COR-L47 (cell line): Measurements from ENCODE around the gene GABRD.
"Not testable (repeated sequence)": the region's sequence is repeated elsewhere in the genome, so short reads cannot be mapped to it uniquely, and the experiment has no call there.

Source experiments
- DNase-seq: peaks from one replicate; lab custom pipeline; 2025; lab: John Stamatoyannopoulos, UW

The GABRD gene, protein sequence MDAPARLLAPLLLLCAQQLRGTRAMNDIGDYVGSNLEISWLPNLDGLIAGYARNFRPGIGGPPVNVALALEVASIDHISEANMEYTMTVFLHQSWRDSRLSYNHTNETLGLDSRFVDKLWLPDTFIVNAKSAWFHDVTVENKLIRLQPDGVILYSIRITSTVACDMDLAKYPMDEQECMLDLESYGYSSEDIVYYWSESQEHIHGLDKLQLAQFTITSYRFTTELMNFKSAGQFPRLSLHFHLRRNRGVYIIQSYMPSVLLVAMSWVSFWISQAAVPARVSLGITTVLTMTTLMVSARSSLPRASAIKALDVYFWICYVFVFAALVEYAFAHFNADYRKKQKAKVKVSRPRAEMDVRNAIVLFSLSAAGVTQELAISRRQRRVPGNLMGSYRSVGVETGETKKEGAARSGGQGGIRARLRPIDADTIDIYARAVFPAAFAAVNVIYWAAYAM

GRCh38 chr1:2019172-2019543 is at the start of gene GABRD:
GABRD (plus strand) TSS chr1:2019345; CDS start chr1:2019424, 79 bp downstream.
- DNase-seq = no peak

DNA sequence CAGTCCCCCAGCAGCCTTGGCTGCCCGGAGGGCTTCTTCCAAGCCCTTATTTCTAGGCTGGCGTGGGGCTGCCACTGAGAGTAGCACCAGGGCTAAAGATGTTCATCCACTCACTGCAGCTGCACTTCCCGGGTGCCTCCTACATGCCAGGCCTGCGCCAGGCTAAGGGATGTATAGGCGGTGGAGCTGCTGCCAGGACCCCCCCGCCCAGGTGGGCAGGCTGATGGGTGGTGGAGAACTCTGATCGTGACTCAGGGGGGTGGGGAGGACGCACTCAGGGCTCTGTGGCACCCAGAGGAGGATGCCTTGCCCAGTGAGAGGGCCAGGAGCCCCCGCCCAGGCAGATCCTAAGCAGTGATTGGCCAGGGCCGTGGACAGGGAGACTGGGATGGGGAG is 49.6 kb upstream of the GABRD start:
- DNase-seq = no peak

- no peak for DNase-seq
Observed at GRCh38 chr1:1969953-1970716, 49.0 kb upstream of the GABRD start.

GRCh38 chr1:1971017-1971416 is 48.1 kb upstream of the GABRD start:
- DNase-seq = no peak

GRCh38 chr1:1971688-1972087 is 47.5 kb upstream of the GABRD start:
- DNase-seq = no peak

- DNase-seq = no peak
Observed at GRCh38 chr1:1972976-1973715, 46.0 kb upstream of the GABRD start.

- no peak for DNase-seq
Observed at GRCh38 chr1:1973716-1974642, 45.2 kb upstream of the GABRD start.

DNA sequence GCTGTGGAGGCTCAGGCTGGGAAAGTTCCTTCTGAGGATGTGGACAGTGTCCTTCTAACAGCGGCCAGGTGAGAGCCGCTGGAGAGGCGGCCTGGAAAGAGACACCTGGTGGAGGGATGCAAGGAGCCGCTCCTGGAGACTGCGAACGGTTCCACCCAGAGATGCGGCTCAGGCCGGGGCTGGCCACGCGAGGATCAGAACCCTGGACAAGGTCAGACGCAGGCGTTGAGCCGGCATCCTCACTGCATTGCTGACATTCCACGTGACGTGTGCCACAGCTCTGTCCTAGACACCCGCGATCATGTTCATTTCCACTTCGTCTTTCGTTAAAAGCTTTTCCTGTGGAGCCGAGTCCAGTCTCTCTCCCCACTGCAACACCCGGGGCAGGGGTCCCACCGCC is 44.3 kb upstream of the GABRD start:
- no peak for DNase-seq

DNA sequence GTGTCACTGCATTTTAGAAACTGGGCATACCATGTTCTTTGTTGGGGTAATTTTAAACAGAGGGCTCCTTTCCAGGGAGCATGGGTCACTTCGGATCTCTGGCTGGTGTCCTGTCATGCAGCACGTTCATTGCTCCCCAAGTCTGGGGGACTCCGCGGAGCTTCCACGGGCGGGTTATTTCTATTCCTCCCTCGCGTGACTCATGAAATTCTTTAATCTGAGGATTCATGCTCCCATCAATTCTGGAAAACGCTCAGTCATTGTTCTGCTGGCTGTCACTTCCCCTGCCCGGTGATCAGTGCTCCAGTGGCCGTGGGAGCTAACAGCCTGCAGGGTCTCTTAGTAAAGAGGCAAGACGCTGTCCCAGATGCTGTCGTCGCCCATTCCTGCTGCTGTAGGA is 43.6 kb upstream of the GABRD start:
- no peak for DNase-seq

GRCh38 chr1:1976031-1976430 is 43.1 kb upstream of the GABRD start:
- DNase-seq = no peak

DNA sequence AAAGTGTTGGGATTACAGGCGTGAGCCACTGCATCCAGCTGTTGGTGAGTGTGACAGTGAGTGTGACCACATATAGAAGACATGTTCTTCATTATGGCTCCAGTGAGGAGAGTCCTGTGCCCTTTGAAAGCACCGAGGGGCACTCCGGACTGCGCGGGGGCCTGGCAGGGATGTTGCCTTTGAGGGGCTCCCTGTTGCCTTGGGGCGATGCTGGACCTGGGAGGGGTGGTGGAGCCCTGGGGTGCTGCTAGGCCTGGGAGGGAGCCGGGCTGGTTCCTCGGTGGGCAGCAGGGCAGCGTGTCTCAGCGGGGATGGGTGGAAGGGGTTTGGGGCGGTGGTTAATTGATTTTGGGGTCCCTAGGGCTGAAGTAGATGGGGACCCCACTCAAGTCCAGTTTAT is 41.0 kb upstream of the GABRD start:
- DNase-seq = no peak

GRCh38 chr1:1978690-1979481 is 40.3 kb upstream of the GABRD start:
- DNase-seq = not testable (repeated sequence)

GRCh38 chr1:1979482-1980165 is 39.5 kb upstream of the GABRD start:
- no peak for DNase-seq

GRCh38 chr1:1980467-1981141 is 38.5 kb upstream of the GABRD start:
- DNase-seq = no peak

DNA sequence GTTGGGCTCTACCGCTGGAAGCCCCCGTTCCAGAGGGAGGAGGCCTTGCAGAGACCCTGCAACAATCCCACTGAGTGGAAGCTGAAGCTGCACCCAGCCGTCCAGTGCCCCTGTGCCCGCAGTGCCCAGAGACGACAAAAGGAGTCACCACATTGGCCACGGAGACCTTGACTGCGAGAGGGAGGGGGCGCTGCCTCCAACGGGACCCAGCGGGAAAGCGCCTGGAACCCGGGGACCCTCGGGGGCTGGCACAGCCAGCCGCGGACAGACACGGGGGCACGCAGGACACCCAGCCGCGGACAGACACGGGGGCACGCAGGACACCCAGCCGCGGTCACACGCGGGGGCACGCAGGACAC is 38.0 kb upstream of the GABRD start:
- no peak for DNase-seq

DNA sequence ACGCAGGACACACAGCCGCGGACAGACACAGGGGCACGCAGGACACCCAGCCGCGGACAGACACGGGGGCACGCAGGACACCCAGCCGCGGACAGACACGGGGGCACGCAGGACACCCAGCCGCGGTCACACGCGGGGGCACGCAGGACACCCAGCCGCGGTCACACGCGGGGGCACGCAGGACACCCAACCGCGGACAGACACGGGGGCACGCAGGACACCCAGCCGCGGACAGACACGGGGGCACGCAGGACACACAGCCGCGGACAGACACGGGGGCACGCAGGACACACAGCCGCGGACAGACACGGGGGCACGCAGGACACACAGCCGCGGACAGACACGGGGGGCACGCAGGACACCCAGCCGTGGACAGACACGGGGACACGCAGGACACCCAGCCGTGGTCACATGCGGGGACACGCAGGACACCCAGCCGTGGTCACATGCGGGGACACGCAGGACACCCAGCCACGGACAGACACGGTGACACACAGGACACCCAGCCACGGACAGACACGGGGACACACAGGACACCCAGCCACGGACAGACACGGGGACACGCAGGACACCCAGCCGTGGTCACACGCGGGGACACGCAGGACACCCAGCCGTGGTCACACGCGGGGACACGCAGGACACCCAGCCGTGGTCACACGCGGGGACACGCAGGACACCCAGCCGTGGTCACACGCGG is 37.4 kb upstream of the GABRD start:
- not testable (repeated sequence) for DNase-seq

- no peak for DNase-seq
Observed at GRCh38 chr1:1982379-1983232, 36.5 kb upstream of the GABRD start.

DNA sequence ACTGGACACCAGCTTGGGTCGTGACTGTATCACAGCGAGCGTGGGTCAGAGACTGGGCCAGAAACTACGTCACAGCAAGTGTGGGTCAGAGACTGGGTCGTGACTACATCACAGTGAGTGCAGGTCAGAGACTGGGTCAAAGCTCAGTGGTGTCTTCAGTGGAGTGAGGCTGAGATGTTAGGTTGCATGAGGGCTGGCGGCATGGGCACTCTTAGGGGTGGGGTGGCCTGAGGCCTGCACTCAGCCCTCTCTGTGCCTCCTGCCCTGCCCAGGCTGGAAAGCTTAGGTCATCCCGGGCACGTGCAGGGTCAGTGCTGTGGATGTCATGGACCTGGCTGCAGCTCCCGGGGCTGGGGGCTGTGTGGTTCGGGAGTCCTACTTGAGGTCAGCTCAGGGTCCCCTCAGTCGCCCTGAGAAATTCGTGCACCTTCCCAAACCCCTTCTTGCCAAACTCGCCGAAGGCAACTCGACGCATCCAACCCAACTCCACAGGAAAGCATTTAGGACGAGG is 34.5 kb upstream of the GABRD start:
- no peak for DNase-seq
